HG02571 (cell line): ENCODE measurements around the gene ADCY7.

Experiments
- ATAC-seq: cut with Tn5 transposase; IDR thresholded peaks from one replicate; pipeline ENCODE4 v1.9.1; 2021; ENCODE audit warnings: mild to moderate bottlenecking, moderate library complexity; ENCODE audit not compliant: unreplicated experiment

Gene ADCY7

DNA sequence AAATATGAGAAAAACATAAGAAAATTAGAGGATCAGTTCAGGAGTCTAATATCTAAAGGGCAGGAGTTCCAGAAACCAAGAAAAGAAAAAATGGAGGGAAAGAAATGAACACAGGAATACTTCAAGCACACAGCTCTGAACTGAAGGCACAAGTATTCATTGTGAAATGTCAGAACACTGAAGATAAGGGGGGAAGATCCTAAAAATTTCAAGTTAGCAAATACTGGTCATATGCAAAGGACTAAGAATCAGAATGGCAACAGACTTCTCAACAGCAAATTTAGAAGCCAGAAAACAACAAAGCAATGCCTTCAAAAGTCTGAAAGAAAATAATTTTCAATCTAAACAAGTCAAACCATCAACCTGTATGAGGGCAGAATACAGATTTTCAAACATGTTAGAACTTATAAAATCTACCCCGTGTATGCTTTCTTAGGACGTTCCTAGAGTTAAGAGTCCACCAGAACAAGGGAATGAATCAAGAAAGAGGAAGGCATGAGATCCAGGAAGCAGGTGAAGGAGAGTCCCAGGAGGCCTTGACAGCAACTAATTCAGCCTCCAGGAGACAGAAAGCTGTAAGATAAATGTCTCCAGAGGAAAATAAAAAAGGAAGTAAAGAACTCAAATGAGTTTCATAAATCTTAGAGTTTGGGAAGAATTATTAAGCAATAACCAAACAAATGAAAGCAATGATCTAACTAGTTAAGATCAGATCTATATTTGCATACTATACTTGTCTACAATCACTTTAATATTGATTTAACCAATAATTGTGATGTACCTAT, 99.6 kb downstream of the ADCY7 start:
- no peak for ATAC-seq
